Fibroblast of lung (primary cell): Measurements from ENCODE around the gene IGFBPL1.

Experiments used
- EZH2 ChIP-seq: IDR thresholded peaks from 2 replicates; pipeline ENCODE4 v1.5.1; 2012; ENCODE audit warnings: low read length, control low read depth, mild to moderate bottlenecking; ENCODE audit errors: missing control alignments
- TF ChIP-seq, protein P1 (sequence below), 2 donors: IDR thresholded peaks in 1 of 2; conservative IDR thresholded peaks in 1 of 2; 1 replicate in 1 of 2; 2 replicates in 1 of 2; pipeline ENCODE4 v1.5.1; 2011 to 2012; ENCODE audit warnings: low read length in 2 of 2, control low read depth in 1 of 2, inconsistent platforms in 1 of 2, low read depth in 1 of 2, mild to moderate bottlenecking in 1 of 2

DNA sequence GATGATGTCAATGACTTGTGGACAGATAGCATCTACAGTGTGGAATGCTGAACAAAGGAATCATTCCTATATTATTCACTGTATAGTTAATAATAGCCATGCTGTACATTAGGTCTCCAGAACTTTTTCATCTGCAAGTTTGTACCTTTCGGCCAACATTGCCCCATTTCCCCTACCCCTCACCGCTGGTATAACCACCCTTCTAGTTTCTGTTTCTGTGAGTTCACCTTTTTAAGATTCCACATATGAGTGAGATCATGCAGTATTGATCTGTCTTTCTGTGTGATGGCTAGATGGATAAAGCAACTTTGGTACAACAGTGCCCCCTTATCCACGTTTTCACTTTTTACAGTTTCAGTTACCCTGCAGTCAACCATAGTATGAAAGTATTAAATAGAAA is 50.6 kb downstream of the IGFBPL1 start:
- no peak for TF ChIP-seq EZH2
- TF ChIP-seq, protein P1, sequence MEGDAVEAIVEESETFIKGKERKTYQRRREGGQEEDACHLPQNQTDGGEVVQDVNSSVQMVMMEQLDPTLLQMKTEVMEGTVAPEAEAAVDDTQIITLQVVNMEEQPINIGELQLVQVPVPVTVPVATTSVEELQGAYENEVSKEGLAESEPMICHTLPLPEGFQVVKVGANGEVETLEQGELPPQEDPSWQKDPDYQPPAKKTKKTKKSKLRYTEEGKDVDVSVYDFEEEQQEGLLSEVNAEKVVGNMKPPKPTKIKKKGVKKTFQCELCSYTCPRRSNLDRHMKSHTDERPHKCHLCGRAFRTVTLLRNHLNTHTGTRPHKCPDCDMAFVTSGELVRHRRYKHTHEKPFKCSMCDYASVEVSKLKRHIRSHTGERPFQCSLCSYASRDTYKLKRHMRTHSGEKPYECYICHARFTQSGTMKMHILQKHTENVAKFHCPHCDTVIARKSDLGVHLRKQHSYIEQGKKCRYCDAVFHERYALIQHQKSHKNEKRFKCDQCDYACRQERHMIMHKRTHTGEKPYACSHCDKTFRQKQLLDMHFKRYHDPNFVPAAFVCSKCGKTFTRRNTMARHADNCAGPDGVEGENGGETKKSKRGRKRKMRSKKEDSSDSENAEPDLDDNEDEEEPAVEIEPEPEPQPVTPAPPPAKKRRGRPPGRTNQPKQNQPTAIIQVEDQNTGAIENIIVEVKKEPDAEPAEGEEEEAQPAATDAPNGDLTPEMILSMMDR (conservative IDR thresholded peaks at IDR 0.05 in 1 of 2, IDR thresholded peaks at IDR 0.05 in 1 of 2; ENCODE audit: low read depth in 1 of 2, low read length in 2 of 2), result no peak
